ENCODE results near the gene WTIP. TPM values are rescaled to one million over a fixed set of nuclear protein-coding genes. Genes with fewer than 3 reads are reported as not detected.

The WTIP gene
- total RNA-seq, 1 experiment from 2014 or later = 8.4 TPM

DNA sequence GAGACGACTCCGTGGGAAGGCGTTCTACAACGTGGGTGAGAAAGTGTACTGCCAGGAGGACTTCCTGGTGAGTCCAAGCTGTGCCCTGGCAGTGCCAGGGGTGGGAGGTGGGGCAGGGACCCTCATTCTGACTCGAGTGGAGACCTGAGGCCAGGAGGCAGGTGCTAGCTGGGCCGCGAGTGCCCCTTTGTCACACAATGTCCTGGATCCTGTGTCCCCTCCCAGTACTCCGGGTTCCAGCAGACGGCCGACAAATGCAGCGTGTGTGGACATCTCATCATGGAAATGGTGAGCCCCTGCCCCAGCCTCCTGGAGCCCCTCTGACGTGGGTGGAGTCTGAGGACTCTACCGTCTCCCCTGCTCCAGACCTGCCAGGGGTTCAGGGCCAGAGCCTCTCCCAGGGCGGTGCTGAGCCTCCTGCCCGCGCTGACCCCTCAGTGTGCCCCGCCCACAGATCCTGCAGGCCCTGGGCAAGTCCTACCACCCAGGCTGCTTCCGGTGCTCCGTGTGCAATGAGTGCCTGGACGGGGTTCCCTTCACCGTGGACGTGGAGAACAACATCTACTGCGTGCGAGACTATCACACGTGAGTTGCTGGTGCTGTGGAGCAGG, 11.6 kb downstream of the WTIP start:
- Histone ChIP-seq H3K4me1 (ENCODE audit: control insufficient read depth in 1 of 2, insufficient read depth in 2 of 2, low read length in 2 of 2) (no peaks in the 10 kb centered on the region), H2AFZ (ENCODE audit: low read depth, low read length, poor library complexity, severe bottlenecking) (no peak overlapping the region), H3K27me3 (ENCODE audit: insufficient read depth, low read length) (no peaks in the 10 kb centered on the region), H3K36me3 (ENCODE audit: control insufficient read depth in 1 of 2, insufficient read depth in 2 of 2, low read length in 2 of 2) (no peaks in the 10 kb centered on the region), H3K79me2 (ENCODE audit: insufficient read depth, low read length) (no peaks in the 10 kb centered on the region), H3K9me2 (ENCODE audit: insufficient read depth) (no peaks in the 10 kb centered on the region), H3K9ac (ENCODE audit: low read length) (no peak overlapping the region), H3K27ac (ENCODE audit: low read depth, low read length) (no peak overlapping the region), H4K20me1 (ENCODE audit: insufficient read depth) (no peaks in the 10 kb centered on the region), H3K4me2 (ENCODE audit: low read length) (no peak overlapping the region), H3K4me3 (replicated peaks in 1 of 2; ENCODE audit: low read depth in 1 of 2, low read length in 2 of 2) (no peak overlapping the region), H3K9me3 (ENCODE audit: control insufficient read depth in 1 of 2, insufficient read depth in 1 of 2, low read depth in 1 of 2, low read length in 2 of 2) (no peaks in the 10 kb centered on the region)
- ChIA-PET RAD21 (ENCODE audit: low non-redundant PET in 1 of 2, low total read pairs in 2 of 2, uncharacterized antibody in 2 of 2, unreplicated experiment in 2 of 2) (no interaction called here), CTCF (no interaction called here), POLR2A (no interaction called here)
- no peak for DNase-seq (ENCODE audit: low read depth, low spot score)
- intact Hi-C loops (cut with micrococcal nuclease) = no loop called here
- no peak for TF ChIP-seq CTCF (IDR thresholded peaks at IDR 0.05 in 2 of 3, conservative IDR thresholded peaks at IDR 0.05 in 1 of 3; ENCODE audit: borderline replicate concordance in 1 of 3, insufficient read depth in 1 of 3, low read depth in 2 of 3, low read length in 2 of 3)
- no peak for TF ChIP-seq ZBTB33 (IDR thresholded peaks at IDR 0.05; ENCODE audit: extremely low read depth, insufficient replicate concordance, low read length)
- no peak for TF ChIP-seq POLR2A (IDR thresholded peaks at IDR 0.05; ENCODE audit: borderline replicate concordance, extremely low read depth, insufficient read depth, insufficient read length)
- no peak for TF ChIP-seq JUND (IDR thresholded peaks at IDR 0.05)
- TF ChIP-seq YY1 (IDR thresholded peaks at IDR 0.05; ENCODE audit: extremely low read depth, insufficient replicate concordance, low read depth, low read length) = no peak
- no peak for TF ChIP-seq REST (IDR thresholded peaks at IDR 0.05; ENCODE audit: low read depth)
- TF ChIP-seq, protein P1, sequence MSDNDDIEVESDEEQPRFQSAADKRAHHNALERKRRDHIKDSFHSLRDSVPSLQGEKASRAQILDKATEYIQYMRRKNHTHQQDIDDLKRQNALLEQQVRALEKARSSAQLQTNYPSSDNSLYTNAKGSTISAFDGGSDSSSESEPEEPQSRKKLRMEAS (IDR thresholded peaks at IDR 0.05) = no peak
- TF ChIP-seq TCF7L2 (IDR thresholded peaks at IDR 0.05; ENCODE audit: borderline replicate concordance, extremely low read depth, insufficient read depth, insufficient read length) = no peak
- TF ChIP-seq EGR1 (IDR thresholded peaks at IDR 0.05; ENCODE audit: low read depth) = no peak
- TF ChIP-seq CEBPB (IDR thresholded peaks at IDR 0.05; ENCODE audit: low read depth) = no peak
- no peak for TF ChIP-seq RAD21 (IDR thresholded peaks at IDR 0.05; ENCODE audit: low read depth)
- no peak for TF ChIP-seq FOSL1 (IDR thresholded peaks at IDR 0.05; ENCODE audit: low read depth)
- no TSS peak for BruUV-seq (replicated peaks)
- no peak for ATAC-seq

Measured in HCT116 (cell line).